Bone marrow (tissue), 2 donors: ENCODE results near the gene WDR18.
"Not testable (repeated sequence)": the region's sequence is repeated elsewhere in the genome, so short reads cannot be mapped to it uniquely, and the experiment has no call there.

Experiments used
- DNase-seq, 2 donors: peaks; one replicate each; lab custom pipeline; 2025; lab: John Stamatoyannopoulos, UW

WDR18 gene

DNA sequence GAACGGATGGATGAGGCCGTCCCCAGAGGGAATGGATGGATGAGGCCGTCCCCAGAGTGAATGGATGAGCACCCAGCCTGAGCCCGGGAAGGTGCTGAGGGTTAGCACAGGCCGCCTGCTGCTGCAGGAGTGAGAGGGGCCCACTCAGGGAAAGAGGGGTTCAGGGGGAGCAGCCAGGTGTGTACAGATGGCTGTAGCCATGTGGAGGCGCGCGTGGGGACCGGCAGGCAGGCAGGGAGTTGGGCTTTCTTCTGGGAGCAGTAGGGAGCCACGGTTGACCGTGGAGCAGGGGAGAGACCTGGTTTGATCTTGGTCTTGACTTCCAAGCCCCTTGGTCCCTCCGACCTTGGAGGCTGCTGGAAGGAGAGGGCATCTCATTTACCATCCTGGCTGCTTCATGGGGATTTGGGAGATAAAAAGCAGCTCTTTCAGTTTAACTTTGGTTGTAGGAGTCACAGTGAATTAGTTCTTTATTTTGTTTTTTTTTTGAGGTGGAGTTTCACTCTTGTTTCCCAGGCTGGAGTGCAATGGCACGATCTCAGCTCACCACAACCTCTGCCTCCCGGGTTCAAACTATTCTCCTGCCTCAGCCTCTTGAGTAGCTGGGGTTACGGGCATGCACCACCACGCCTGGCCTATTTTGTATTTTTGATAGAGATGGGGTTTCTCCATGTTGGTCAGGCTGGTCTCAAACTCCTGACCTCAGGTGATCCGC, 33.6 kb upstream of the WDR18 start:
- DNase-seq, result no peak

DNA sequence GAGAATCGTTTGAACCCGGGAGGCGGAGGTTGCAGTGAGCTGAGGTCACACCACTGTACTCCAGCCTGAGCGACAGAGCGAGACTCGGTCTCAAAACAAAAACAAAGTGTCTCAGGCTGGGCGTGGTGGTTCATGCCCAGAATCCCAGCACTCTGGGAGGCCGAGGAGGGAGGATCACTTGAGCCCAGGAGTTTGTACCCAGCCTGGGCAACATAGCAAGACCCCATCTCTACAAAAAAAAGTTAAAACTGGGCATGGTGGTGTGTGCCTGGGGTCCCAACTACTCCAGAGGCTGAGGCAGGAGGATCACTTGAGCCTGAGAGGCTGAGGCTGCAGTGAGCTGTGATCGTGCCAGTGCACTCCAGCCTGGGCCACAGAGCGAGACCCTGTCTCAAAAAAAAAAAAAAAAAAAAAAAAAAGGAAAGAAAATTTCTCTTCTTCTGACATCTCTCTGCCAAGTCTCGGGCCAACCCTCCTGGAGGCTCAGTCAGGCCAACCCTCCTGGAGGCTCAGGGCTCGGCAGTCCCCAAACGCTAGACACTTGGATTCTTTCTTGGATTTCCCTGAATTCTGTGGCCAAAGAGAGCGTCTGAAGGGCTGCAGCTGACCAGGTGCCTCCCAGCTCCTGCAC, 32.0 kb upstream of the WDR18 start:
- no peak for DNase-seq

DNA sequence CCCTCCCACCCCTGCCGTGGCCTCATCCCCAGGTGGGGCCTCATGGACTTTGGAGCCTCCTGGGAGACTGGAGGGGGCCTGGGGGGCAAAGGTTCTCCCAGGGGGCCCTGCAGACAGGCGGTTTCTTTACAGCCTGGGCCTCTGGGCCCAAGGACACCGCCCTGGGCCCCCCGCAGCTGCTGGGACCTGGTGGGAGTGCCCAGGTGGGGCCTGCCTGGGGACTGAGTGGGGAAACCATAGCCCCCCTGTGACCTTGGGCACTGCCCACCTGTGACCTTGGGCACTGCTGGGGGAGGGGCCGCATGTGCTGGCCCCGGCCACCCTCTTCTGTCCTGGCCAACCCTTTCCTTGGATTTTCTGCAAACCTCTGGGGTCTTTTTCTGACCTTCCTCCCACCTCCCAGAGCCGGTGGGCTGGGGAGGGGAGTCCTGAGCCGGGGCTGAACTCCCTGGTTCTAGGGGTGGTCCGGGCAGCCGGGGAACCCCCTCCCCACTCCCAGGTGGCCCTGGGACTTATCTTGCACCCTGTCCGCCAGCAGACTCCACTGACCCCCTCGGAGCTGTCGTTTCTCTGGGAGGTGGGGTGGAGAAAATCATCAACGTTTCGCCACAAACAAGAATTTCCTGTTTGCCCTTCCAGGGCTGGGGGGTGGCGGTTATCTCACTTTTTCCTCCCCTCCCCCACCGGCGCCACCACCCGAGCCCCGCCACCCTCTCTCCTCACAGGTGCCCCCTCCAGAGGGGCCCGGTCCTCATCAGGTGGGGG, 31.3 kb upstream of the WDR18 start:
- DNase-seq, result no peak

DNA sequence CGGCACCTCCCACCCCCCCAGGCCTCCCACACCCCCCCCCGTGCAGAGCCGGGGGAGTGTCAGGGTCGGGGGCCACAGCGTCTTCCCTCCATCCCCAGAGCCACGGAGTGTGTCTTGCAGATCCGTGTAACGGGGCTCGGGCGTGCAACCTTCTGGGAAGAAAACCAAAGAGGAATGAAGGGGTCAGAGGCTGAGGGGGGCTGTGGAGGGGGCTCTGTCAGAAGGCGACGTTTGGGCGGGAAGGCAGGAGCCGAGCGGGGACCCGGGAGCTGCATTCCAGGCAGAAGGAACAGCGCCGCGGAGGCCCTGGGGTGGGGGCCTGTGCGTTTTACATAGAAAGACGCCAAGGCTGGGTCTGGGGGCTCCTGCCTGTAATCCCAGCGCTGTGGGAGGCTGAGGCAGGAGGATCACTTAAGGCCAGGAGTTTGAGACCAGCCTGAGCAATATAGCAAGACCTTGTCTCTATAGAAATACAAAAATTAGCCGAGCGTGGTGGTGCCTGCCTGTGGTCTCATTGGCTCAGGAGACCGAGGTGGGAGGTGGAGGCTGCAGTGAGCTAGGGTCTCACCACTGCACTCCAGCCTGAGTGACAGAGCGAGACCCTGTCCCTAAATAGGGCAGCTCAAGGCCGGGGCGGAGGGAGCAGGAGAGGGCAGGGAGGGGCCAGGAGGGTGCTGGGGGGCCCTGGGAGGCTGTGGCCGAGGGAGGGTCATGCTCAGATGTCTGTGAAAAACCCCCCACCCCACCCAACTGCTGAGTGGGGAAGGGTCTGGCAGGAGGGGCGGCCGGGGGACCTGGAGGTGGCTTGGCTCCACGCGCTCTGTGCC, 30.5 kb upstream of the WDR18 start:
- no peak for DNase-seq

DNA sequence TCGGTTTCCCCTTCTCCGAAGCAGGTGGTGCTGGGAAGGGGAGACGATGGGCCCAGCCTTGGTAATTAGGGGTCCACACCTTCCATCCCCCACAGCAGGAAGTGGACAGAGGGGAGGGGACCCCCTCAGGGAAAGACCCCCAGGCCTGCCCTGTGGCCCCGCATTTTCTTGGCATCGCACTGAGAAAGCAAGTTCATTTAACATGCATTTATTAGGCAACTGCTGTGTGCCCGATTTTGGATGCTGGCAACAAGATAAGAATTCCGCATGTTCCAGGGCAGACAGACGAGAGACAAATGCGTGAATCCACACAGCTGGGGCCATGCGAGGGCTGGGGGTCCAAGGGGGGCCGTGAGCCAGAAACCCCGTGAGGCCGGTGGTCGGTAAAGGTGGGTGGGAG, 29.9 kb upstream of the WDR18 start:
- DNase-seq, result no peak

DNA sequence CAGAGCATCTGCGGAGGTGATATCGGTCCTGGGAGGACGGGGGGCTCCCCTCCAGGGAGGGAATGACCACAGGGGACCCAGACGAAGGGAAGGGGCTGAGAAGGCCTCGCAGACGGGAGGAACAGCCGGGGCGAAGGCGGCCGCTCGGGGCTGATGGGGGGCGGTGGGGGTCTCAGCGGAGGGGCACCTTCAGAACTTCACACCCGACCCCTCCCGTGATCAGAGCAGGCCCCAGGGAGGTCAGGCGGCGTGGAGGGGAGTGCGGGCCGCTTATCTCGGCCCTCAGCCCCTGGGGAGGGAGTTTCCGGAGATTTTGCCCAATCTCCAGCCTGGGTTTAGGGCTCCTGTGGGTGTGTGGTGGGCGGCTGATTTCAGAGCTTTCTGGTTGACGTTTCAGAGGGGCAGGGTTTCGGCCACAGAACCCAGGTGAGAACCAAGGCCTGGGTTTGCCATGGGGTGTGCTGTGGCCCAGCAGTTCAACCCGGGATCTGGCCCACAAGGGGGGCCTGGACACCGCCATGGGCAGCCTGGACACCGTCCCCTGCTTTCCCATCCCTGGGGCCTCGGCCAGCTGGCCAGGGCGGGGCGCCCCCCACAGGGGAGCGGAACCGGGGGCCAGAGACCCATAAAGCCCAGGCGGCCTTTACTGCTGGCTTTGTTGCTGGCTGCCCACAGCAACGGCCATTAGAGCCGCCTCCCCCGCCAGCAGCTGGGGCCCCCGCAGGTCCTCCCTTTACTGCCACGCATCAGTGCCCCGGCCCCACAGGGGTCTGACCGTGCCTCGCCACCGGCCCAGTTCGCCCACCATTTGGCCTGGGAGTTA, 29.3 kb upstream of the WDR18 start:
- no peak for DNase-seq

DNA sequence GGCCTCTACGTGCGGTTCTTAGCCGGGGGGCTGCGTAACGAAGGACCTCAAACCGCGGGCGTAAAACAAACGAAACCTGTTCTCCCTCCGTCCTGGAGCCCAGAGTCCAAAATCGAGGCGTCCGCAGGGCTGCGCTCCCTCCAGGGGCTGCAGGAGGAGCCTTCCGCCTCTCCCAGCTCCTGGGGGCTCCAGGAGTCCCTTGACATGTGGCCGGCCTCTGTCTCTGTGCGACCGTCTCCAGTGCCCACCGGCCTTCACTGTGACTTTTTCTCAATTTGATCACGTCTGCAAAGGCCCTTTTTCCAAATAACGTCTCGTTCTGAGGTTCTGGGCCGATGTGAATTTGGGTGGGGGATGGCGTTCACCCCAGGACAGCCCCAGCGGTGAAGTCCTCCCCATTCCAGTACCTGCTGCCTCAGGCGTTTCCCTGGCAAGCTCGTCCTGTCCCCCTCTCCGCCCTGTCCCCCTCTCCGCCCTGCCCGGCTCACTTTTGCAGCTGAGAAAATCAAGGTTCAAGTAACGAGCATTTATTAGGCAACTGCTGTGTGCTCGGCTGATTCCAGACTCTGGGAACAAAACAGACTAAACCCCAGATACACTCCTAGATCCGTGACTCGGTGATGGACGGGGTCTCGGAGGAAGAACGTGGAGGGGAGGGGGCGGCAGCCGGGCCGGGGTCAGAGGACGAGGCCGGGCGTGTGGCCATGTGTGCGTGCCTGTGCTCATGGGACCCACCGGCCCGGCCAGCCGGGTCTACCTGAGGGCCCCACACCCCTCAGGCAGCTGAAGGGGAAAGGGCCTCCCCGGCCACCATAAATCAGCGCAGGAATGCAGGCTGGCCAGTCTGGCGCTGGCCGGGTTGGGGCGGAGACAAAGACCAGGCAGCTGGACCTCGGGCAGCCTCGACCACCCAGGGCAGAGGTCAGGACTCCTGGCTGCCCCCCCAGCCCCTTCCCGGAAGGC, 28.1 kb upstream of the WDR18 start:
- DNase-seq, result no peak

DNA sequence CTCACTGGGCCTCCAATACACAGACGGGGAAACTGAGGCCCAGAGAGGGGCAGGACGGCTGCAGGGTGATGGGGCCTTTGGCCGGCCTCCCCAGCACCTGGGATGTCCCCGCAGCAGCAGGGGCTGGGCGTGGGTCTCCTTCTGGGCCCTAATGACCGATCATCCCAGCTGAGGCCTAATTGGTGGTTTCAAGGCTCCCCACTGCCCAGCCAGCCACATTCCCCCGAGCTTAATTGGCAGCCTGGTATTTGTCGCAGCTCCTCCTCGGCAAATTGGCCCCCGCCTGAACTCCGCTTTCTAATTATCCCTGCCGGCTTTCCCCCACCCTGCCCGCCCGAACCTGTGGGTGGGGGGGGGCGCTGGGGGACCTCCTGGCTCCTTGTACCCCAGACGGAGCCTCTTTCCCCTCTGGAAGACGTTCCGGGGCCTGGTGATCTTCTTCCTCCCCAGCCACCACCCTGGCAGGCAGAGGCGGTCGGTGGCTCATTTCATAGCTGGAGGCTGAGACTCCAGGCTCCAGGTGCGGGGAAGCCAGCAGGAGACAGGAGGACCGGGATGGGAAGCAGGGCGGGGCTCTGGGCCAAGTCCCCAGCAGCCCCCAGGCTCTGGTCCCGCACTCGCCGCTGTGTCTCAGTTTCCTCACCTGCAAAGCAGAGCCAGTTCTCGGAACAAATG, 27.2 kb upstream of the WDR18 start:
- DNase-seq, result no peak

DNA sequence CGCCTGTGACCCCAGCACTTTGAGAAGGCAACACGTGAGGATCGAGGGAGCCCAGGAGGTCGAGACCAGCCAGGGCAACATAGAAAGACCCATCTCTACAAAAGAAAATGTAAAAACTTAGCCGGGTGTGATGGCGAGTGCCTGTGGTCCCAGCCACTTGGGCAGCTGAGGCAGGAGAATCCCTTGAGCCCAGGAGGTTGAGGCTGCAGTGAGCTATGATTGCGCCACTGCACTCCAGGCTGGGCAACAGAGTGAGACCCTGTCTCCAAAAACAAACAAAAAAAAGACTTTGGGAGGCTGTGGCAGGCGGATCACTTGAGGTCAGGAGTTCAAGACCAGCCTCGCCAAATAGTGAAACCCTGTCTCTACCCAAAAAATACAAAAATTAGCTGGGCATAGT, 26.6 kb upstream of the WDR18 start:
- DNase-seq, result not testable (repeated sequence)

DNA sequence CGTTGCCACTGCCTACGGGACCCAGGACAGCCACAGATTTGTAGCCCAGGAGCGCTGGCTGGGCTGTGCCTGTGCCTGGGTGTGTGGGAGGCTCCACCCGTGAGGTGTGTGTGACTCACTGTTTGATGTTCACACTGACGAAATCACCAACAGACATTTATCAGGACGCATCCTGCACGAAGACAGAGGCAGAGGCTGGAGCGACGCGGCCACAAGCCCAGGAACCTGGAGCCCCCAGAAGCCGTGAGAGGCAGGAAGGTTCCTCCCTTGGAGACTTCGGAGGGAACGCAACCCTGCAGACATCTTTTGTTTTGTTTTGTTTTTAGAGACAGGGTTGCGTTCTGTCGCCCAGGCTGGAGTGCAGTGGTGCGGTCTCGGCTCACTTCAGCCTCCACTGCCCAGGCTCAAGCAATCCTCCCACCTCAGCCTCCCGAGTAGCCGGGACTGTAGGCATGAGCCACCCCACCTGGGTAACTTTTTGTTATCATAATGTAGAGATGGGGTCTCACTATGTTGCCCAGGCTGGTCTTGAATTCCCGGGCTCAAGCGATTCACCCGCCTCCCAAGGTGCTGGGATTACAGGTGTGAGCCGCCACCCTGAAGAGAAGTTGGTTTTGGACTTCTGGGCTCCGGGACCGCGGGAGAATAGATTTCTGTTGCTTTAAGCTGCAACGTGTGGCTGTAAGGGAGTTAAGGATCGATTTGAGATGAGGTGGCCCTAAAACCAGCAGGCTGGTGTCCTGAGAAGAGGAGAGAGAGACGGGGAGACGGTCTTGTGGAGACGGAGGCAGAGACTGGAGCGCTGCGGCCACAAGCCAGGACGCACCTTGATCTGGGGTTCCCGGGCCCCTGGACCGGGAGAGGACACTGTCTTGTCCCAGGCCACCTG, 24.9 kb upstream of the WDR18 start:
- DNase-seq, result no peak

DNA sequence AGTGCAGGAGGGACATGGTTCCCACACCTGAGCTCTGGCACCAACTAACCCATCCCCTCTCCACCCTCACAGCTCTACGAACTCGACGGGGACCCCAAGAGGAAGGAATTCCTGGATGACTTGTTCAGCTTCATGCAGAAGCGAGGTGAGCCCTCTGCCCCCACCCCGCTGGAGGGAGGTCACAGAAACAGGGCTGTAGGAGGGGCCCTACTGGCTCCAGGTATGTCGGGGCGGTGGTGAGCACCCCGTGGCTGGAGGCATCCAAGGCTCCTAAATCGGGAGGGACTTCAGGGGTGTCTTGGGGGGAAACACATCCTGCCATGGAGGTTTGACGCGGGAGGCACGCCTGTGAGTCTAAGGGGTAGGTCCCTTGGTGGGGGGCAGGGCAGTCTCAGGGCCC, 24.1 kb upstream of the WDR18 start:
- DNase-seq, result no peak

DNA sequence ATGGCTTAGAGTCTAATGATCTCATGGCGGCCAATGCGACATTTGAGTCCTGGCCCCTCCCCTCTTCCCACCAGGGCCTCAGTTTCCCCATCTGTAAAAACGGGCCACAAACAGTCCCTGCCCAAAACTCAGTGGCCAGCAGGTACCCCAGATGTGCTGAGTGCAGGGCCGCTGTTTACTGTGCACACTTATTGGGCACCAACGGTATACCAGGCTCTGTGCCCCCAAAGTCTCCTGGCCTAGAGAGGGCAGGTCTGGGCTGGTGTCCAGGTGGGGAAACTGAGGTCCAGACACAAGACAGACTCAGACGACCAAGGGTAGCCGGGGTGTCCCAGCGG, 23.6 kb upstream of the WDR18 start:
- DNase-seq, result no peak

DNA sequence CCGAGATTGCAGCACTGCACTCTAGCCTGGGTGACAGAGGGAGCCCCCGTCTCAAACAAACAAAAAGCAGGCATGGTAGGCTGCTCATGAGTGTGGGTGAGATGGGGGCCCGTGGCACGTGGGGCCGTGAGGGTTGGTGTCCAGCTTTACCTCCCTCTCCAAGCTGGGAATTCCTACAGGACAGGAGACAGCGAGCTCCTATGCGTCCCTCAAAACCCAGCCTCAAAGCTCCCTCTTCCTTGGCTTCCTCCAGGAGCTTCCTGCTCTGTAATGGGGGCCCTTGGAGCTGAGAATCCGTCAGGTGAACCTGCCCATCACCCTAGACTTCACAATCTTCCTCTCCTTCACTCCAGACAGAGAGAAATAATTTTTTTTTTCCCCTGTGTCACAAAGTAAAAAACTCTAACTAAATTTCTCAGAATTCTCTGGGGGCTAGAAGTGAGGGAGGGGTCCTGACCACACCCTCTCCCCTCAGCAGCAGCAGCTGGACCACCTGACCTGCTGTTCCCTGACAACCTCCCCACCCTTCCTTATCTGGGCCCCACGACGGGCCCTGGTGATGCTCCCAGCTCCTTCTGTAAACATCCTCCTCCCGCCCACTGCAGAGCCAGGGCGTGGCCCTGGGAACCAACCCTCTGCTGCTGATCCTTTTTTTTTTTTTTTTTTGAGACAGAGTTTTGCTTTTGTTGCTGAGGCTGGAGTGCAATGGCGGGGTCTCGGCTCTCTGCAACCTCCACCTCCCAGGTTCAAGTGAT, 22.1 kb upstream of the WDR18 start:
- no peak for DNase-seq

DNA sequence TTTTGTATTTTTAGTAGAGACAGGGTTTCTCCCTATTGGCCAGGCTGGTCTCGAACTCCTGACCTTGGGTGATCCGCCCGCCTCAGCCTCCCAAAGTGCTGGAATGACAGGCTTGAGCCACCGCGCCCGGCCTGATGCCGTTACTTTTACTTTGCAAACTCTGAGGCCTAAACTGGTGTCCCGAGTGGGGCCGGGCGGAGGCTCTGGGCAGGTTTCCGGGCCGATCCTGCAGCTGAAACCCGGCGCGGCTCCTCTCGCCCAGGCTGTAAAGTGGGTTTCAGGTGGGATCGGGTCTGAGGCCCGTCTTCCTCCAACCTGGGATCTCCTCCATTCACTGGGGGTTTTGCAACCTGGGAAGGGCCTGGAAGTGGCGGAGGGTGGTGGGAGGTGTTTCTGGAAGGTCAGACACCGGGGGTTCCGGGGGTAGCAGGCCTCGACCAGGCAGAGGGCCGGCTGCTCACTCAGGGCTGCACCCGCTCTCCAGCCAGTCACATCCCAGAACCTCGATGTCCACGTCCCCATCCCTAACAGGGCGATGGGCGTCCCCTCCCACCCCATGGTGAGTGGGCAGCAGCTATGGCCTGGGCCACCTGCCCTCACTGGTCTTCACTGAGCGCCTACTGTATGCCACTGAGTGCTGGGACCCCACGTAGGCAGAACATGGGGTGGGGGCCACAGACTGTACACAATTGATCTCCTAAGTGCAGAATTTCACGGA, 21.3 kb upstream of the WDR18 start:
- no peak for DNase-seq

DNA sequence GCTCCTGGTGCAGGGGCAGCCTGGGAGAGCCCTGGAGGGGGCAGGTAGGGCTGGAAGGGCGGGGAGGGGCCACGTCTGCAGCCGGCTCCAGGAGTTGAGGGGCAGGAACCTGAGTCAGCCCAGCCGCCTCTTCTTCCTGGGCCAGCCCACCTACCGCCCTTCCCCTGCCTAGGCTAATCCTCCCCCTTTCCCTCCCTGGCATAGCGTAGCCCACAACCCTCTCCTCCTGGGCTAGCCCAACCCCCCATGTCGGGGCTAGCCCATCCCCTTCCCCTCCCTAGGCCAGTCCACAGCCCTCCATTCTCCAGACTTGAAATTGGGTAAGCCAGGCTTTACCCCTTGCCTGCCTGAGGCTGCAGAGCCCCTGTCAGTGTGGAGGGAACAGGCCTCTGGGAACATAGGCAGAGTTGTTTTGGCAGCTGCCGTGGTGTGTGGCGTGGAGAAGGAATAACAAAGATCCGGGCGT, 20.6 kb upstream of the WDR18 start:
- DNase-seq, result no peak

DNA sequence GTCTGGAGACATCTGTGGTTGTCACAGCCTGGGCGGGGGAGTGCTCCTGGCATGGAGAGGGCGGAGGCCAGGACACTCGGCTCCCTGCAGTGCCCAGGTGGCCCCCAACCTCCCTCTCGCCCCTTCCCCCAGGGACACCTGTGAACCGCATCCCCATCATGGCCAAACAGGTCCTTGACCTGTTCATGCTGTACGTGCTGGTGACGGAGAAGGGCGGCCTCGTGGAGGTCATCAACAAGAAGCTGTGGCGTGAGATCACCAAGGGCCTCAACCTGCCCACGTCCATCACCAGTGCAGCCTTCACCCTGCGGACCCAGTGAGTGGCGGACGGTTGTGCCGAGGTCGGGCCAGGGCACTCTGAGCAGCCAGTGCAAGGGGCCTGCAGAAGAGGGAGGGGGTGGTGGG, 20.0 kb upstream of the WDR18 start:
- no peak for DNase-seq
